ENCODE results near the gene LHFPL6. TPM values are rescaled to one million over a fixed set of nuclear protein-coding genes. Genes with fewer than 3 reads are reported as not detected.
"Not testable (repeated sequence)": the region's sequence is repeated elsewhere in the genome, so short reads cannot be mapped to it uniquely, and the experiment has no call there.

Gene LHFPL6
- total RNA-seq, 1 experiment from 2014 or later = 76.3 TPM

DNA sequence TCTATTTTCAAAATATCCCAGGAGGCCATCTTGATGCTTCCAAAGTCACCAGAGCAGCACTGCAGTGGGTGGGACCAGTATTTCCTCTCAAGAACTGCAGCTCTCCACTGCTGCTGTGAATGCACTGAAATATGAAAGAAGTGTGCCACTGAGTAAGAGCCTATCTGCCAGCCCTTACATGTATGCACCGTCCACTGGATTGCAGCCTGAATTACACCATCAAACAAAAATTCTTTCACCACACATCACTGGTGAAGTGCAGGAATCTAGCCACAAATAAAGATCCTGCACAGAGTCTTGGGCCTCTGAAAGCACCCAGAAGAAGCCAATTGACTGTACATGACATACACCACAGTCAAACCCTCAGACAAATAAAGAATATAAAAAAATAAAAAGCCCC, 249.0 kb downstream of the LHFPL6 start:
- DNase-seq (ENCODE audit: low read depth in 1 of 2, low spot score in 2 of 2) = no peak
- H3K9me3 ChIP-seq (replicated peaks) = no peaks in the 10 kb centered on the region
- no peaks in the 10 kb centered on the region for H3K4me1 ChIP-seq (replicated peaks)
- no peaks in the 10 kb centered on the region for H3K27me3 ChIP-seq (replicated peaks)
- no peak overlapping the region for H3K4me3 ChIP-seq
- H3K27ac ChIP-seq = no peak overlapping the region
- H3K36me3 ChIP-seq = no peaks in the 10 kb centered on the region

DNA sequence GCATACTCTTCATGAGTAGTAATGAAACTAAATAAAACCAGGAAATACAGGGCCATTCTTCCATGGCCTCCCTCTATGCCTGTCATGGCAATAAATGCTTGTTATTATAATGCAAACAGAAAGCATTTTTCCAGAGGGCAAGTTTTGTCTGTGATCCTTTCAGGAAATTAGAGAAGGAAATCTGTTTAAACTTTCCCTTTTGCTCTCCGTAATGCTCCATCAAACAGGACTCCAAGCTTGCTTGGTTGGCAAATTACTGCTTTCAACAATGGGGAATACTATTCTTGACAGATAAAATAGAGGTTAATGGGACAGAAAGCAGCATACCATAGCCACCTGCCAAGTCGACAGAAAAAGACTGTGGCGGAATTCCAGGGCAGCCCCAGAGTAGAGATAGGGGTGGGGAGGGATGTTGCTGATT, 252.5 kb downstream of the LHFPL6 start:
- H3K9me3 ChIP-seq (replicated peaks) = no peaks in the 10 kb centered on the region
- no peaks in the 10 kb centered on the region for H3K4me1 ChIP-seq (replicated peaks)
- H3K36me3 ChIP-seq = no peaks in the 10 kb centered on the region
- no peak for DNase-seq (ENCODE audit: low read depth in 1 of 2, low spot score in 2 of 2)
- H3K27me3 ChIP-seq (replicated peaks) = no peaks in the 10 kb centered on the region
- no peak overlapping the region for H3K4me3 ChIP-seq
- H3K27ac ChIP-seq = no peak overlapping the region

DNA sequence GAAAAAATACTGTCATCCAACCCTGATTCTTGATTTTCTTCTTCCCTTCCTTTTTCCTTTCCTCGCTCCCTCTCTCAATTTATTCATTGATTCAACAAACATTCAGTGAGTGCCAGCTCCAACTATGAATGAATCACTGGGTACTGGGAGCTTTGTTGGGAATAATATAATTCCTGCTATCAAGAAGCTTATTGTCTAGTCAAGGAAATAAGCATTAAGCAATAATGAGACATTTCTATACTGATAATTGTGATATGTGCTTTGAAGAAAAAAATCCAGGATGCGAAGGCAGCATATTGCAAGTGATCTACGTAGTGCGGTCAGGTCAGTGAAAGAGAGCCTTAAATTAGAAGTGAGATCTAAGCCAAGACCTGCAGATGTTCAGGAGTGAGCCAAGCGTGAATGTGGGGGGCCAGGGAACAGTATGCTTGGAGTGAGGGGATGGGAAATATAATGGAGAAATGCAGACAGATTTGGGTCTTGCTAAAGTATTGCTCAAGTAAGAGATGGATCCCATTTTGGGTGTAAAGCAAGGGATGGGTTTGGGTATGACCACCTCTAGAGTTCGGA, 253.5 kb downstream of the LHFPL6 start:
- H3K4me3 ChIP-seq = no peak overlapping the region
- no peaks in the 10 kb centered on the region for H3K9me3 ChIP-seq (replicated peaks)
- H3K27ac ChIP-seq = no peak overlapping the region
- H3K27me3 ChIP-seq (replicated peaks) = no peaks in the 10 kb centered on the region
- H3K4me1 ChIP-seq (replicated peaks) = no peaks in the 10 kb centered on the region
- no peak for DNase-seq (ENCODE audit: low read depth in 1 of 2, low spot score in 2 of 2)
- no peaks in the 10 kb centered on the region for H3K36me3 ChIP-seq

DNA sequence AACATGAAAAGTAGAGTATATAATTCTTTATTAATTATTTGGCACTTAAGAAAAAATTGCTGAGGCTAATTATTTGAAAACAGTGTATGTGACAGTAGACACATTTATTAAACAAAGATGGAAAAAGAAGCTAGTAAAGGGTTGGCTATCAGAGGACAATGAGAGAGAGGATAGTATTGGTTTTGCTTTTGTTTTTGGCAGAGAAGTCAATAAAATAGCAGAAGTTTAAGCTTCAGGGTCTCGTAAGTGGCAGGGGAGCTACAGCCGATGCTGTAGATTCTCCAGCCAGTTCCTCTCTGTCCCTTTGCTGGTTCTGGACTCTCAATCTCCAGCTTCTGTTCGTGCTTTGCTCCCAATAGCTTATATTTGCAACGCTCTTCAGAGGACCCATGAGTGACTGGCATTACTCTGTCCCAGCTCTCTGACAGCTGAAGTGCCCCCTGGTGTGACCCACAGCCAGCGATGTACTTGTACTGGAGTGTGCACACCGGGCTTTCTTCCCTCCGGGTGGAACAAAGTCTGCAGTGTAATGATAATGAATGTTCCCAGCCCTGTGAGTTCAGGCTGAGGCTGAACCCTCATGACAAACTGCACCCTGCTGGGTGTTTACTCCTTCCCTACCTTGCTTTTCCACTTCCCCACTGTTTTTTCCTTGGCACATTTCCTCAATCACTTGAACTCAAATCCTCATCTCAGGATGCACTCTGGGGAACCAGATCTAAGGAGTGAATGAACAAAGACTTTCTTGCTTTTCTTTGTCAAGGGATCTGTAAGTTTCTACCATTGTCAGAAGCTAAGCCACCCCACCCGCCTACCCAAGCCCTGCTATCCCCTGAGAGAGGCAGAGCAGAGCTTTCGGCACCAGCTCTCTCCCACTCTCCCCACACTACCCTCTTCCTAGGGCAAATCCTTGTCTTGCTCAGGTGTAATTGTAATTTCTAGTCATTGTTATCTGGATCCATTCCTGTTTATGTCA, 254.8 kb downstream of the LHFPL6 start:
- DNase-seq (ENCODE audit: low read depth in 1 of 2, low spot score in 2 of 2) = no peak
- no peak overlapping the region for H3K4me3 ChIP-seq
- H3K4me1 ChIP-seq (replicated peaks) = no peaks in the 10 kb centered on the region
- no peaks in the 10 kb centered on the region for H3K27me3 ChIP-seq (replicated peaks)
- H3K27ac ChIP-seq = no peak overlapping the region
- no peaks in the 10 kb centered on the region for H3K36me3 ChIP-seq
- H3K9me3 ChIP-seq (replicated peaks) = no peaks in the 10 kb centered on the region

GRCh38 chr13:39345982-39346381, 257.0 kb downstream of the LHFPL6 start:
- 0 out of 2 replicates have a peak, but pooled peaks cover 4% of the 10 kb centered on the region for H3K36me3 ChIP-seq
- H3K4me1 ChIP-seq (replicated peaks) = no peaks in the 10 kb centered on the region
- no peak overlapping the region for H3K4me3 ChIP-seq
- H3K9me3 ChIP-seq (replicated peaks) = no peaks in the 10 kb centered on the region
- DNase-seq (ENCODE audit: low read depth in 1 of 2, low spot score in 2 of 2) = no peak
- no peak overlapping the region for H3K27ac ChIP-seq
- H3K27me3 ChIP-seq (replicated peaks) = no peaks in the 10 kb centered on the region

DNA sequence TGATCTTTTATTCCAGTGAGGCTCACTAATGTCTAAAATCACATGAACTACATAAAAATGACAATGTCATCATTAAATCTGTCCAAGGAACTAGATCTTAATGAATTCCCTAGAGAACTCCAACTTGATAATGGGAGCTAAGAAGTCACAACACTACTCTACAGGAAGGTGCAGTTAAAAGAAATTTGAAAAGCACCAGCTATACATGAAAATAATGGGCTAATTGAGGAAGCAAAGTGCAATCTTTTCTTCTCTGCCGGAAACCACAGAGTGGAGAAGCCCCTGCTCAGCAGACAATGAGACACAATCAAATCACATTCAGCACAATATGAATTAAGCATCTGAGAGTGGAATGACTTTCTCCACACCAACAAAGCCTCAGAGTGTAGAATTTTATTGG, 261.7 kb downstream of the LHFPL6 start:
- no peak for DNase-seq (ENCODE audit: low read depth in 1 of 2, low spot score in 2 of 2)
- Histone ChIP-seq H3K9me3 (replicated peaks) (no peaks in the 10 kb centered on the region), H3K27me3 (replicated peaks) (no peaks in the 10 kb centered on the region), H3K36me3 (0 out of 2 replicates have a peak, but pooled peaks cover 4% of the 10 kb centered on the region), H3K4me3 (no peak overlapping the region), H3K27ac (no peak overlapping the region), H3K4me1 (replicated peaks) (no peaks in the 10 kb centered on the region)

GRCh38 chr13:39338114-39338513, 264.9 kb downstream of the LHFPL6 start:
- H3K27me3 ChIP-seq (replicated peaks); H3K4me3 ChIP-seq; H3K36me3 ChIP-seq; H3K4me1 ChIP-seq (replicated peaks); H3K27ac ChIP-seq; H3K9me3 ChIP-seq (replicated peaks); DNase-seq (ENCODE audit: low read depth in 1 of 2, low spot score in 2 of 2): not testable (repeated sequence)

GRCh38 chr13:39336937-39337336, 266.1 kb downstream of the LHFPL6 start:
- H3K4me3 ChIP-seq = no peak overlapping the region
- no peak overlapping the region for H3K27ac ChIP-seq
- DNase-seq (ENCODE audit: low read depth in 1 of 2, low spot score in 2 of 2) = no peak
- H3K9me3 ChIP-seq (replicated peaks) = no peaks in the 10 kb centered on the region
- H3K36me3 ChIP-seq = 0 out of 2 replicates have a peak, but pooled peaks cover 4% of the 10 kb centered on the region
- no peaks in the 10 kb centered on the region for H3K27me3 ChIP-seq (replicated peaks)
- H3K4me1 ChIP-seq (replicated peaks) = no peaks in the 10 kb centered on the region

DNA sequence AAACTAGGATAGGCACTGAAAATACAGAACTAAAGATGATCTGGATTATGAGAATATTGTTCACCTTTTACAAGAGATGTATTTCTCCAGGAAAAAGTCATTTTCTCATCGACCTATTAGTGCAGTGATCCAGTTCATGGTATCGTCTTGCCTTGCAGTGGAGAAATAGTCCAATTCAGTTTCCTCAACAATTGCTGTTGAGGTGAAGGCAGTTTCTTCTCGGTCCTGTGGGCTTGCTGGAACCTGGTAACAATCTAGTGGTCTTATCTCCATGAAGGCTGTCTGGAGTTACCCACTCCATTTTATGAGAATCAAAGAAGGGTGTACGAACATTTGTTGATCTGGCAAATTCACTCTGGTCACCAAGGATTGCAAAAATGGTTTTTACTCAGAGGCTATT, 266.8 kb downstream of the LHFPL6 start:
- no peak overlapping the region for H3K4me3 ChIP-seq
- H3K27ac ChIP-seq = no peak overlapping the region
- H3K4me1 ChIP-seq (replicated peaks) = no peaks in the 10 kb centered on the region
- no peaks in the 10 kb centered on the region for H3K36me3 ChIP-seq
- H3K9me3 ChIP-seq (replicated peaks) = no peaks in the 10 kb centered on the region
- no peak for DNase-seq (ENCODE audit: low read depth in 1 of 2, low spot score in 2 of 2)
- no peaks in the 10 kb centered on the region for H3K27me3 ChIP-seq (replicated peaks)

GRCh38 chr13:39335721-39336120, 267.3 kb downstream of the LHFPL6 start:
- no peak for DNase-seq (ENCODE audit: low read depth in 1 of 2, low spot score in 2 of 2)
- Histone ChIP-seq H3K9me3 (replicated peaks) (no peaks in the 10 kb centered on the region), H3K27me3 (replicated peaks) (no peaks in the 10 kb centered on the region), H3K4me1 (replicated peaks) (no peaks in the 10 kb centered on the region), H3K36me3 (no peaks in the 10 kb centered on the region), H3K27ac (no peak overlapping the region), H3K4me3 (no peak overlapping the region)

- no peaks in the 10 kb centered on the region for H3K36me3 ChIP-seq
- H3K4me1 ChIP-seq (replicated peaks) = no peaks in the 10 kb centered on the region
- H3K4me3 ChIP-seq = no peak overlapping the region
- H3K27me3 ChIP-seq (replicated peaks) = no peaks in the 10 kb centered on the region
- H3K9me3 ChIP-seq (replicated peaks) = no peaks in the 10 kb centered on the region
- DNase-seq (ENCODE audit: low read depth in 1 of 2, low spot score in 2 of 2) = no peak
- H3K27ac ChIP-seq = no peak overlapping the region
These were observed 272.5 kb downstream of the LHFPL6 start for GRCh38 chr13:39330504-39330903.

GRCh38 chr13:39329182-39329639, 273.8 kb downstream of the LHFPL6 start:
- H3K9me3 ChIP-seq (replicated peaks) = no peaks in the 10 kb centered on the region
- no peak overlapping the region for H3K27ac ChIP-seq
- no peaks in the 10 kb centered on the region for H3K27me3 ChIP-seq (replicated peaks)
- H3K4me3 ChIP-seq = no peak overlapping the region
- H3K36me3 ChIP-seq = no peaks in the 10 kb centered on the region
- no peak for DNase-seq (ENCODE audit: low read depth in 1 of 2, low spot score in 2 of 2)
- no peaks in the 10 kb centered on the region for H3K4me1 ChIP-seq (replicated peaks)

DNA sequence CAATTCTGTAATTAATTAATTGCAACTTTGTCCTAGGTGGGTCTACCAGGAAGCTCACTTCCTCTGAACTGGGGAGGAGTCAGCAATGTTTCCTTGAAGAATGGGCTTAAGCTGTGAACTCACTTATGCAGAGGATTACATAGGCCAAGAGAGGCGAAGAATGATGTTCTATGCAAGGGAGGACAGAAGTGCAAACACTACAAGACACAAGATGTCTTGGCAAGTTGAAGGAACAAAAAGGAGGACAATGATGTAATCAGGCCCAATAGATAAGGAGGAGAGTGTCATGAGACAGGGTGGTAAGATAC, 275.9 kb downstream of the LHFPL6 start:
- no peak for DNase-seq (ENCODE audit: low read depth in 1 of 2, low spot score in 2 of 2)
- no peaks in the 10 kb centered on the region for H3K4me1 ChIP-seq (replicated peaks)
- no peaks in the 10 kb centered on the region for H3K9me3 ChIP-seq (replicated peaks)
- H3K4me3 ChIP-seq = no peak overlapping the region
- no peak overlapping the region for H3K27ac ChIP-seq
- H3K27me3 ChIP-seq (replicated peaks) = no peaks in the 10 kb centered on the region
- H3K36me3 ChIP-seq = no peaks in the 10 kb centered on the region

DNA sequence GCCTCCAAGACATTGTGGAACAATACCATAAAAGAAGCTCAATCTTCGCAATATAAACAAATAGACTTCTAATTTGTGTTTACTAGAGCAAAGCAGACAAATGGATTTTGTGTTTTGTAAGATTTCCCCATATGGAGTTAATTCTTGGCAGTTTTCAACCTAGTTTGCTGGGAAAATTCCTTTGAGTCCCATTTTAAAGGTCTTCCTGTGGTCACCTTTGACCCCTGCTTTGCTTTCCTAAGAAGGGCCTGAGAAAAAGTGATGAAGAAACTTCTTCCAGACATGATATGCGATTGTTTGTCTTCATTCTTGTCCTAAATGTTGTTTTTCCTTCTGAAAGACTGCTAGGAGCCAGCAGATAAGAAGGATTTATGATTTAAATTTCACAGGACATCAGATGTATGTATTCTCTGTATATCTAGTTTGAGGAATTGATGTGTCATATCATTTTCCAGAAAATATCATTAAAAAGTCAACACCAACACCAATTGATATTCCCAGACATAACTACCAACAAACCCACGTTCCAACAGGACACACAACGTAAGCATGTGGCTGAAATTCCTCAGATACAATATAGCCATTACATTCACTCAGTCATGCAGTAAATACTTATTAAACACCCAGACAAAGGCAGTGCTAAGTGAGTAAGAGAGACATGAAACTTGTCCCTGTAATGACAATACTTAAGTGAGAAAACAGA, 276.4 kb downstream of the LHFPL6 start:
- H3K36me3 ChIP-seq = no peaks in the 10 kb centered on the region
- no peak for DNase-seq (ENCODE audit: low read depth in 1 of 2, low spot score in 2 of 2)
- no peak overlapping the region for H3K4me3 ChIP-seq
- no peaks in the 10 kb centered on the region for H3K4me1 ChIP-seq (replicated peaks)
- H3K27ac ChIP-seq = no peak overlapping the region
- no peaks in the 10 kb centered on the region for H3K27me3 ChIP-seq (replicated peaks)
- no peaks in the 10 kb centered on the region for H3K9me3 ChIP-seq (replicated peaks)

All from SJSA1 (cell line).